ENCODE measurements around the gene MINDY4B.

- TF ChIP-seq CTCF (IDR thresholded peaks at IDR 0.05; ENCODE audit: low read depth, low read length, poor library complexity, severe bottlenecking) = no peak
- no peak for TF ChIP-seq EZH2phosphoT487 (IDR thresholded peaks at IDR 0.05; ENCODE audit: borderline replicate concordance, low read length)
These were observed 79.3 kb downstream of the MINDY4B start for GRCh38 chr3:150825916-150826377.
